NAMALWA (cell line): ENCODE measurements around the gene TMEM132A.
"Not testable (repeated sequence)": the region's sequence is repeated elsewhere in the genome, so short reads cannot be mapped to it uniquely, and the experiment has no call there.

ENCODE experiments used
- DNase-seq: peaks from one replicate; pipeline ENCODE4 v3.0.0-alpha.2; 2015; ENCODE audit warnings: low spot score

Gene TMEM132A

GRCh38 chr11:60959431-60959830, 35.2 kb downstream of the TMEM132A start:
- no peak for DNase-seq

GRCh38 chr11:60960405-60960804, 36.1 kb downstream of the TMEM132A start:
- no peak for DNase-seq

- no peak for DNase-seq
These were observed 40.5 kb downstream of the TMEM132A start for GRCh38 chr11:60964801-60965200.

- no peak for DNase-seq
These were observed 42.6 kb downstream of the TMEM132A start for GRCh38 chr11:60966890-60967289.

- DNase-seq, result no peak
These were observed 44.0 kb downstream of the TMEM132A start for GRCh38 chr11:60968223-60968622.

GRCh38 chr11:60970369-60970774, 46.1 kb downstream of the TMEM132A start:
- peak; percentile 73 for DNase-seq

GRCh38 chr11:60970890-60971289, 46.6 kb downstream of the TMEM132A start:
- no peak for DNase-seq

- DNase-seq, result no peak
These were observed 47.3 kb downstream of the TMEM132A start, which contains the start of gene CD6 for GRCh38 chr11:60971520-60971919. Gene CD6, plus strand, starts transcription at chr11:60971680. Its CDS starts 186 bp downstream, at chr11:60971866.

GRCh38 chr11:60972182-60973030, 48.1 kb downstream of the TMEM132A start:
- no peak for DNase-seq

- DNase-seq, result no peak
These were observed 49.4 kb downstream of the TMEM132A start for GRCh38 chr11:60973699-60974098.

- not testable (repeated sequence) for DNase-seq
These were observed 50.1 kb downstream of the TMEM132A start for GRCh38 chr11:60974316-60974715.

GRCh38 chr11:60974726-60975125, 50.5 kb downstream of the TMEM132A start:
- no peak for DNase-seq

GRCh38 chr11:60977224-60977623, 53.0 kb downstream of the TMEM132A start:
- no peak for DNase-seq

GRCh38 chr11:60977836-60978235, 53.6 kb downstream of the TMEM132A start:
- no peak for DNase-seq

- no peak for DNase-seq
These were observed 54.5 kb downstream of the TMEM132A start for GRCh38 chr11:60978546-60979380.

GRCh38 chr11:60981515-60981914, 57.3 kb downstream of the TMEM132A start:
- no peak for DNase-seq

- no peak for DNase-seq
These were observed 57.9 kb downstream of the TMEM132A start for GRCh38 chr11:60982184-60982583.

- no peak for DNase-seq
These were observed 59.9 kb downstream of the TMEM132A start for GRCh38 chr11:60984149-60984548.

- no peak for DNase-seq
These were observed 60.4 kb downstream of the TMEM132A start for GRCh38 chr11:60984636-60985035.

GRCh38 chr11:60985501-60985900, 61.2 kb downstream of the TMEM132A start:
- DNase-seq, result no peak

- DNase-seq, result no peak
These were observed 62.0 kb downstream of the TMEM132A start for GRCh38 chr11:60985991-60986915.
